Mesodermal cell (in vitro differentiated cells): ENCODE data around the gene SMYD4.

Experiments used
- H3K27ac ChIP-seq: 2 replicates; pipeline ENCODE4 v1.7.0; 2013; ENCODE audit warnings: mild to moderate bottlenecking, low read depth, low read length, moderate library complexity; ENCODE audit not compliant: severe bottlenecking
- H3K36me3 ChIP-seq: 2 replicates; pipeline ENCODE4 v1.7.1; 2013; ENCODE audit warnings: mild to moderate bottlenecking, low read length, moderate library complexity; ENCODE audit not compliant: control insufficient read depth, insufficient read depth
- H3K4me1 ChIP-seq: one replicate; pipeline ENCODE4 v1.7.1; 2013; ENCODE audit warnings: mild to moderate bottlenecking, low read length; ENCODE audit not compliant: insufficient read depth, control insufficient read depth, poor library complexity, severe bottlenecking
- H3K4me3 ChIP-seq: 2 replicates; pipeline ENCODE4 v1.7.0; 2013; ENCODE audit warnings: low read length, control low read depth, mild to moderate bottlenecking; ENCODE audit not compliant: insufficient read depth, poor library complexity, severe bottlenecking; ENCODE audit errors: extremely low read depth
- H3K9me3 ChIP-seq: 2 replicates; pipeline ENCODE4 v1.7.1; 2013; ENCODE audit warnings: mild to moderate bottlenecking, low read length, moderate library complexity; ENCODE audit not compliant: control insufficient read depth
- WGBS, 2 experiments: methylation state at CpG; one replicate each; pipeline ENCODE4 v1.1.5; 2013; ENCODE audit warnings: missing lambda C conversion rate in 2 of 2; ENCODE audit not compliant: insufficient coverage in 2 of 2; 5-methylcytosine and 5-hydroxymethylcytosine counted together

The SMYD4 gene

DNA sequence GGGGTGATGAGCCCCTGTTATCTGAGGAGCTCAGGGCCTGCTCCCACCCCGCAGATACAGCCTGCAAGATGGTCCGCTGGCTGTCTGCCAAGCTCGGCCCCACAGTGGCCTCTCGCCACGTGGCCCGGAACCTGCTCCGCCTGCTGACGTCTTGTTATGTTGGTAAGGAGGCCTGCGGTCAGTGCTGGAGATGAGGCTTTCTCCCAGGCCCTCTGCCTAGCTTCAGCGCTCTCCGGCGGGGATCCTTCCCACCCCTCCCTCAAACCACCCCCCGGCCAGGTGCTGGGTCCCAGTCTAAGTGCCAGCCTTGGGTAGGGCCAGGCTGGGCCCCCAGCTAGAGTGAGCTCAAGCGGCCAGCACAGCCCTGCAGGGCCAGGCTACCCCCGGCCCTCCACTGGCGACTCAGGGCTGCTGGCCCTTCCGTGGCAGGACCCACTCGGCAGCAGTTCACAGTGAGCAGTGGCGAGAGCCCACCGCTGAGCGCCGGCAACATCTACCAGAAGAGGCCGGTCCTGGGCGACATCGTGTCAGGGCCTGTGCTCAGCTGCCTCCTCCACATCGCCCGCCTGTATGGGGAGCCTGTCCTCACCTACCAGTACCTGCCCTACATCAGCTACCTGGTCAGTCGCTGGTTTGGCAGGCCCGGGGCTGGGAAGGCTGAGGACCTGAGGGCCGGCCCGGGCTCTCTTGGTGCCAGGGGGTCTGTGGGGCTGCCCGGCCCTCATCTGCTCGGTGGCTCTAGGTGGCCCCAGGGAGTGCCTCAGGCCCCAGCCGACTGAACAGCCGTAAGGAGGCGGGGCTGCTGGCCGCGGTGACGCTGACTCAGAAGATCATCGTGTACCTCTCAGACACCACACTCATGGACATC is 99.1 kb downstream of the SMYD4 start:
- H3K4me3 ChIP-seq = no peak overlapping the region
- 93 to 96% methylated on average over 33 to 37 of the region's 40 CpGs for WGBS, 2 experiments
- H3K4me1 ChIP-seq = no peaks in the 10 kb centered on the region
- no peaks in the 10 kb centered on the region for H3K9me3 ChIP-seq
- H3K36me3 ChIP-seq = peaks cover 20% of the 10 kb centered on the region
- no peak overlapping the region for H3K27ac ChIP-seq

DNA sequence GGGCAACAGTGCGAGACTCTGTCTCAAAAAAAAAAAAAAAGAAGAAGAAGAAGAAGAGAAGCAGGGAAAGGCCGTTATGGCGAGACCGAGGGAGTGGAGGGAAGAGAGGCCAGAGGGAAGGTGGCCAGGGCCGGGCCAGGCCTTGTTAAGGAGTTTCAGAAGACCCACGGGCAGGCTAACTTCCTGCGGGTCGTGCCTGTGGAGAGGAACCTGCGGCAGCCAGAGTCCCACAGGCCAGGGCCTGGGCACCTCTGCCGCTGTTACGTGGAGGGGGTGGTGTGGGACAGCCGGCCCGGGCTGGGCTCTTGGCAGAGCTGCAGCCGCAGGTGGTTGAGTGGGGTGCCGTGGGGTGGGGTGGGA is 99.8 kb downstream of the SMYD4 start:
- 91 to 98% methylated on average over 12 to 15 of the region's 15 CpGs for WGBS, 2 experiments
- H3K27ac ChIP-seq = no peak overlapping the region

More for the DNA sequence above, 99.8 kb downstream of the SMYD4 start:
- peaks cover 20% of the 10 kb centered on the region for H3K36me3 ChIP-seq
- no peaks in the 10 kb centered on the region for H3K9me3 ChIP-seq
- no peaks in the 10 kb centered on the region for H3K4me1 ChIP-seq
- H3K4me3 ChIP-seq = no peak overlapping the region
